ENCODE data around the gene LRRC25.

The LRRC25 gene

GRCh38 chr19:18345296-18345695, 52.1 kb downstream of the LRRC25 start:
- DNase-seq (ENCODE audit: low read depth), result no peak

- DNase-seq (ENCODE audit: low read depth), result no peak
Measured at GRCh38 chr19:18344582-18344950, 52.9 kb downstream of the LRRC25 start.

DNA sequence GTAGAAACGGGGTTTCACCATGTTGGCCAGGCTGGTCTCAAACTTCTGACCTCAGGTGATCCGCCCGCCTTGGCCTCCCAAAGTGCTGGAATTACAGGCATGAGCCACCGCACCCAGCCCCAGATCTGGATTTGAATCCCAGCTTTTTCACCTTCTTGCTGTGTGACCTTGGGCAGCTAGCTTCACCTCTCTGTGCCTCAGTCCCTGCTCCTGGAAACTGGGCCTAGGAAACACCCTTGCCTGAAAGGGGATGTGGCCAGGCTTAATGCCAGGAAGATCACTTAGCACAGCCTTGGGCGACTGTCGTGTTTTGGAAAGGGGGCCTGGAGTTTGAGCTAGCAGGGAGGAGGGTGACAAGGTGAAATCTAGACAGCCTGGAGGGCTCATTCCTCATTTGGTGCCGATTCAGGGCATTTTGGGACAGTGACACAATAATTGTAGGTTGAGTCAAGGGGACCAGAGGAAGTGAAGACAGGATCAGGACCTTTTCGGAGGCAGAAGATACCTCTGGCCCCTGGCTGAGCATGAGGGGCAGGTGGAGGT, 55.3 kb downstream of the LRRC25 start:
- DNase-seq (ENCODE audit: low read depth), result no peak

All from stromal cell of bone marrow (primary cell).